ENCODE data around the gene GULP1. TPM values are rescaled to one million over a fixed set of nuclear protein-coding genes. Genes with fewer than 3 reads are reported as not detected.
"Not testable (repeated sequence)": the region's sequence is repeated elsewhere in the genome, so short reads cannot be mapped to it uniquely, and the experiment has no call there.

Gene GULP1
- total RNA-seq, 1 experiment from 2014 or later = 75.1 TPM

DNA sequence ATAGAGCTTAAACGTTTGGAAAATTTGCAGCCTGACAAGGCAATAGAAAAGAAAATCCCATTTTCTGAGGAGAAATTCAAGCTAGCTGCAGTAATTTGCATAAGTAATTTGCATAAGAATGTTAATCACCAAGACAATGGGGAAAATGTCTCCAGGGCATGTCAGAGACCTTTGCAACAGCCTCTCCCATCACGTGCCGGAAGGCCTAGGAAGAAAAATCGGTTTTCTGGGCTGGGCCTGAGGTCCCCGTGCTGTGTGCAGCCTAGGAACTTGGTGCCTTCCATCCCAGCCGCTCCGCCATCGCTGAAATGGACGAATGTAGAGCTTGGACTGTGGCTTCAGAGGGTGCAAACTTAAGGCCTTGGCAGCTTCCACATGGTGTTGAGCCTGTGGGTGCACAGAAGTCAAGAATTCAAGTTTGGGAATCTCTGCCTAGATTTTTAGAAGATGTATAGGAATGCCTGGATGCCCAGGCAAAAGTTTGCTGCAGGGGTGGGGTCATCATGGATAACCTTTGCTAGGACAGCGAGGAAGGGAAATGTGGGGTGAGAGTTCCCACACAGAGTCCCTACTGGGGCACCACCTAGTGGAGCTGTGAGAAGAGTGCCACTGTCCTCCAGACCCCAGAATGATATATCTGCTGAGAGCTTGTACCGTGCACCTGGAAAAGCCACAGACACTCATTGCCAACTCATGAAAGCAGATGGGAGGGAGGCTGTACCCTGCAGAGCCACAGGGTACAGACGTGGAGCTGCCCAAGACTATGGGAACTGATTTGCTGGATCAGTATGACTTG lies 164.6 kb downstream of the GULP1 start (continued):
- TF ChIP-seq, protein P1, sequence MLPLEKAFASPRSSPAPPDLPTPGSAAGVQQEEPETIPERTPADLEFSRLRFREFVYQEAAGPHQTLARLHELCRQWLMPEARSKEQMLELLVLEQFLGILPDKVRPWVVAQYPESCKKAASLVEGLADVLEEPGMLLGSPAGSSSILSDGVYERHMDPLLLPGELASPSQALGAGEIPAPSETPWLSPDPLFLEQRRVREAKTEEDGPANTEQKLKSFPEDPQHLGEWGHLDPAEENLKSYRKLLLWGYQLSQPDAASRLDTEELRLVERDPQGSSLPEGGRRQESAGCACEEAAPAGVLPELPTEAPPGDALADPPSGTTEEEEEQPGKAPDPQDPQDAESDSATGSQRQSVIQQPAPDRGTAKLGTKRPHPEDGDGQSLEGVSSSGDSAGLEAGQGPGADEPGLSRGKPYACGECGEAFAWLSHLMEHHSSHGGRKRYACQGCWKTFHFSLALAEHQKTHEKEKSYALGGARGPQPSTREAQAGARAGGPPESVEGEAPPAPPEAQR (CRISPR knock-in tag; IDR thresholded peaks at IDR 0.05) = 0 out of 2 replicates have a peak, but pooled peaks have one; percentile 36
- no peak for TF ChIP-seq HMGA2 (CRISPR knock-in tag; IDR thresholded peaks at IDR 0.05)
- TF ChIP-seq ZNF317 (CRISPR knock-in tag; IDR thresholded peaks at IDR 0.05; ENCODE audit: borderline replicate concordance, low read depth) = no peak; the same call in 1 of the 2 replicates
- no peak for TF ChIP-seq ETV6 (CRISPR knock-in tag; IDR thresholded peaks at IDR 0.05)
- TF ChIP-seq, protein P2, sequence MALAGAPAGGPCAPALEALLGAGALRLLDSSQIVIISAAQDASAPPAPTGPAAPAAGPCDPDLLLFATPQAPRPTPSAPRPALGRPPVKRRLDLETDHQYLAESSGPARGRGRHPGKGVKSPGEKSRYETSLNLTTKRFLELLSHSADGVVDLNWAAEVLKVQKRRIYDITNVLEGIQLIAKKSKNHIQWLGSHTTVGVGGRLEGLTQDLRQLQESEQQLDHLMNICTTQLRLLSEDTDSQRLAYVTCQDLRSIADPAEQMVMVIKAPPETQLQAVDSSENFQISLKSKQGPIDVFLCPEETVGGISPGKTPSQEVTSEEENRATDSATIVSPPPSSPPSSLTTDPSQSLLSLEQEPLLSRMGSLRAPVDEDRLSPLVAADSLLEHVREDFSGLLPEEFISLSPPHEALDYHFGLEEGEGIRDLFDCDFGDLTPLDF (CRISPR knock-in tag; IDR thresholded peaks at IDR 0.05) = no peak
- peak; percentile 89 for TF ChIP-seq USF1 (CRISPR knock-in tag; IDR thresholded peaks at IDR 0.05)
- TF ChIP-seq ZNF425 (CRISPR knock-in tag; conservative IDR thresholded peaks at IDR 0.05) = no peak
- TF ChIP-seq ERG (CRISPR knock-in tag; IDR thresholded peaks at IDR 0.05) = no peak
- no peak for TF ChIP-seq NR3C1 (CRISPR knock-in tag; conservative IDR thresholded peaks at IDR 0.05; ENCODE audit: low read depth)
- TF ChIP-seq ZNF263 (CRISPR knock-in tag; IDR thresholded peaks at IDR 0.05; ENCODE audit: low read depth) = no peak
- TF ChIP-seq SMAD3 (CRISPR knock-in tag; IDR thresholded peaks at IDR 0.05; ENCODE audit: borderline replicate concordance) = no peak

- H3K27ac Mint-ChIP-seq = peak overlapping the region; percentile 50; the same call in 1 of the 2 replicates
- peaks cover 81% of the 10 kb centered on the region for H3K4me1 Mint-ChIP-seq
- H3K9me3 Mint-ChIP-seq = peaks cover 70% of the 10 kb centered on the region
- TF ChIP-seq NFE2L1 (CRISPR knock-in tag; IDR thresholded peaks at IDR 0.05) = no peak
- TF ChIP-seq, protein P3, sequence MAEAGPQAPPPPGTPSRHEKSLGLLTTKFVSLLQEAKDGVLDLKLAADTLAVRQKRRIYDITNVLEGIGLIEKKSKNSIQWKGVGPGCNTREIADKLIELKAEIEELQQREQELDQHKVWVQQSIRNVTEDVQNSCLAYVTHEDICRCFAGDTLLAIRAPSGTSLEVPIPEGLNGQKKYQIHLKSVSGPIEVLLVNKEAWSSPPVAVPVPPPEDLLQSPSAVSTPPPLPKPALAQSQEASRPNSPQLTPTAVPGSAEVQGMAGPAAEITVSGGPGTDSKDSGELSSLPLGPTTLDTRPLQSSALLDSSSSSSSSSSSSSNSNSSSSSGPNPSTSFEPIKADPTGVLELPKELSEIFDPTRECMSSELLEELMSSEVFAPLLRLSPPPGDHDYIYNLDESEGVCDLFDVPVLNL (CRISPR knock-in tag; IDR thresholded peaks at IDR 0.05; ENCODE audit: borderline replicate concordance, low read depth) = no peak
- no peak for TF ChIP-seq CTCF (IDR thresholded peaks at IDR 0.05)
- TF ChIP-seq NR1H2 (CRISPR knock-in tag; IDR thresholded peaks at IDR 0.05) = no peak
- TF ChIP-seq TP53 (CRISPR knock-in tag; IDR thresholded peaks at IDR 0.05) = no peak
- no peak for TF ChIP-seq USF2 (CRISPR knock-in tag; IDR thresholded peaks at IDR 0.05)
- no peak for TF ChIP-seq CREM (CRISPR knock-in tag; IDR thresholded peaks at IDR 0.05)
- TF ChIP-seq ZNF416 (CRISPR knock-in tag; IDR thresholded peaks at IDR 0.05) = no peak
- no peak for TF ChIP-seq IRF2 (CRISPR knock-in tag; IDR thresholded peaks at IDR 0.05; ENCODE audit: borderline replicate concordance, low read depth)
- ChIA-PET POLR2A (no interaction called here), CTCF (no interaction called here)
- ATAC-seq = no peak
- H3K4me3 Mint-ChIP-seq = no peak overlapping the region
- peaks cover 1% of the 10 kb centered on the region; the same call in 1 of the 2 replicates for H3K27me3 Mint-ChIP-seq (ENCODE audit: low read depth)
- H3K36me3 Mint-ChIP-seq = peaks cover 70% of the 10 kb centered on the region
- no peak for DNase-seq (ENCODE audit: low spot score)
These were observed 167.4 kb downstream of the GULP1 start for GRCh38 chr2:188459061-188459460.

DNA sequence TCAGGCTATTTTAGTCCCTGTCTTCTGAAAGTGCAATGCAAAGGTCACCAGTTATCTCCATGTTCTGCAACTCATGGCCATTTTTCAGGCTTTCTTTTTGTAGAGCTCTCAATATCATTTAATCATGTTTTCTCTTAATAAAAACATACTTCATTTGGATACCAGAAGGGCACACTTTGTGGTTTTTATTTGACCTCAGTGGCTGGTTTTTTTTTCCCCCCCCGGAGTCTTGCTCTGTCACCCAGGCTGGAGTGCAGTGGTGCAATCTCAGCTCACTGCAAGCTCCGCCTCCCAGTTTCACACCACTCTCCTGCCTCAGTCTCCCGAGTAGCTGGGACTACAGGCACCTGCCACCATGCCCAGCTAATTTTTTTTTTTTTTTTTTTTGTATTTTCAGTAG lies 174.4 kb downstream of the GULP1 start:
- H3K4me3 Mint-ChIP-seq; H3K27me3 Mint-ChIP-seq (ENCODE audit: low read depth); DNase-seq (ENCODE audit: low spot score); CTCF ChIA-PET; ATAC-seq; POLR2A ChIA-PET: not testable (repeated sequence)
- Mint-ChIP-seq H3K4me1 (peaks cover 59% of the 10 kb centered on the region), H3K27ac (peak overlapping the region; percentile 43; the same call in 1 of the 2 replicates), H3K36me3 (peaks cover 29% of the 10 kb centered on the region), H3K9me3 (peaks cover 28% of the 10 kb centered on the region)

All from WTC11 (cell line).